Adrenal gland (tissue), 12 donors: ENCODE measurements around the gene CHST2. TPM values are rescaled to one million over a fixed set of nuclear protein-coding genes. Genes with fewer than 3 reads are reported as not detected.

Experiments used
- DNase-seq, 7 donors: peaks; one replicate each; pipeline ENCODE4 v3.0.0-alpha.2; 2019 to 2020
- H3K27ac ChIP-seq, 5 donors: fragments of 200-600 bp; sonication (generic) in 4 of 5; 1 replicate in 3 of 5; 2 replicates in 2 of 5; pipeline versions ENCODE4 v1.5.1 to v1.8.0; 2016 to 2020; ENCODE audit warnings: mild to moderate bottlenecking in 1 of 5
- H3K27me3 ChIP-seq: fragments of 200-600 bp; 2 replicates; pipeline ENCODE4 v1.8.0; 2021
- H3K36me3 ChIP-seq, 2 donors: fragments of 200-600 bp; replicated peaks in 1 of 2; 1 replicate in 1 of 2; 2 replicates in 1 of 2; pipeline versions ENCODE4 v1.5.1 to v1.8.0; 2018 to 2022
- H3K4me1 ChIP-seq, 2 donors: fragments of 200-600 bp; replicated peaks in 1 of 2; 1 replicate in 1 of 2; 2 replicates in 1 of 2; pipeline versions ENCODE4 v1.5.1 to v1.8.0; 2018 to 2021
- H3K4me3 ChIP-seq, 4 donors: fragments of 200-600 bp; sonication (generic) in 3 of 4; one replicate each; pipeline ENCODE4 v1.5.1; 2016 to 2018
- H3K9me3 ChIP-seq, 3 donors: fragments of 200-600 bp; sonication (generic) in 1 of 3; replicated peaks in 1 of 3; 1 replicate in 2 of 3; 2 replicates in 1 of 3; pipeline versions ENCODE4 v1.5.1 to v1.8.0; 2016 to 2021
- CTCF ChIP-seq, 6 experiments: fragments of 450-650 bp in 4 of 6; fragments of 200-600 bp in 2 of 6; sonication (generic) in 1 of 6; IDR thresholded peaks; 1 replicate in 5 of 6; 2 replicates in 1 of 6; pipeline versions ENCODE4 v1.5.1 to v1.8.0; 2016 to 2021; ENCODE audit warnings: antibody characterized with exemption in 6 of 6, mild to moderate bottlenecking in 2 of 6, moderate library complexity in 1 of 6
- POLR2A ChIP-seq, 2 donors: fragments of 450-650 bp; IDR thresholded peaks; one replicate each; pipeline ENCODE4 v1.6.1; 2017; ENCODE audit warnings: antibody characterized with exemption in 2 of 2, mild to moderate bottlenecking in 2 of 2, moderate library complexity in 1 of 2
- WGBS, 4 donors: extraction: QIAGEN DNeasy Blood & Tissue Kit in 2 of 4; methylation state at CpG; one replicate each; pipeline versions ENCODE4 v1.1.5 to v1.1.7; 2013 to 2017; 5-methylcytosine and 5-hydroxymethylcytosine counted together
- intact Hi-C, 2 donors: fragments of 100-400 bp; cut with DNase I; formaldehyde crosslinking; loops; one replicate each; pipeline versions ENCODE4 v1.14.1 to v1.15.0; 2022 to 2023
- polyA plus RNA-seq, 3 donors: library from polyadenylated mRNA; stranded (reverse); fragments of 200-250 nt in 2 of 3; fragments of 350-450 nt in 1 of 3; fragmentation: Illumina TruSeq in 1 of 3; extraction: RNeasy Lipid Tissue Mini Kit (QIAGEN cat#74804) in 1 of 3; gene quantifications; one replicate each; pipeline ENCODE4 v1.2.3, GENCODE V29; 2013 to 2014
- total RNA-seq, 9 donors: library from RNA; depleted of rRNA in 4 of 9; stranded (reverse); fragments of >200 nt in 4 of 9; fragments of 120-200 nt in 1 of 9; fragmentation: NEBNext Ultra II Directional in 1 of 9; extraction: Animal tissue kit (Norgen Biotek cat#: 25700) in 1 of 9; gene quantifications; one replicate each; pipeline versions ENCODE4 v1.1.0 to v1.2.4, GENCODE V29; 2013 to 2023
- donor health status: healthy with polysubstance abuse.
- donor health status: Bipolar disorder and iron deficiency.
- donor health status: DM: yes; HTN: yes; CAD: no.
- donor health status: DM: no; HTN: no; CAD: no.
- donor health status: DM: no; HTN: no; CAD: no.
- donor health status: DM: yes; HTN: yes; CAD: no.

Gene CHST2
- total and polyA plus RNA-seq, 12 donors = 1.9 to 11.4 (median 3.6) TPM

- H3K4me1 ChIP-seq = peaks cover 0 to 5% of the 10 kb centered on the region in 2 donors
- DNase-seq = no peak
- 57 to 59% (median 57%) methylated on average over 5 of the region's 5 CpGs for WGBS, 4 donors
- H3K4me3 ChIP-seq = no peak overlapping the region
- TF ChIP-seq CTCF (IDR thresholded peaks at IDR 0.05) = no peak
- no peak for TF ChIP-seq POLR2A (IDR thresholded peaks at IDR 0.05)
- H3K27me3 ChIP-seq = no peaks in the 10 kb centered on the region
- intact Hi-C loops = loop anchor here in 1 of 2 donors (10.0 kb wide), 1 partner anchor 516 kb away; no protein-coding TSS in a partner anchor
- no peaks in the 10 kb centered on the region for H3K9me3 ChIP-seq
- H3K36me3 ChIP-seq = no peaks in the 10 kb centered on the region
- no peak overlapping the region for H3K27ac ChIP-seq
Observed at GRCh38 chr3:143128227-143128955, 8.8 kb downstream of the CHST2 start.

- Histone ChIP-seq H3K36me3 (no peaks in the 10 kb centered on the region), H3K27me3 (no peaks in the 10 kb centered on the region), H3K4me1 (no peaks in the 10 kb centered on the region), H3K27ac (no peak overlapping the region), H3K4me3 (no peak overlapping the region), H3K9me3 (no peaks in the 10 kb centered on the region)
- no peak for TF ChIP-seq CTCF (IDR thresholded peaks at IDR 0.05)
- no peak for TF ChIP-seq POLR2A (IDR thresholded peaks at IDR 0.05)
- 76 to 82% (median 80%) methylated on average over 3 of the region's 3 CpGs for WGBS, 4 donors
- no peak for DNase-seq
- intact Hi-C loops = no loop called here
Observed at GRCh38 chr3:143132246-143132980, 12.8 kb downstream of the CHST2 start.

- intact Hi-C loops = no loop called here
Observed at GRCh38 chr3:143134471-143134870, 14.9 kb downstream of the CHST2 start.

More at GRCh38 chr3:143134471-143134870, 14.9 kb downstream of the CHST2 start:
- no peak overlapping the region for H3K4me3 ChIP-seq
- no peak for DNase-seq
- no peaks in the 10 kb centered on the region for H3K36me3 ChIP-seq
- no peak overlapping the region for H3K27ac ChIP-seq
- TF ChIP-seq POLR2A (IDR thresholded peaks at IDR 0.05) (no peak), CTCF (IDR thresholded peaks at IDR 0.05) (no peak)
- H3K27me3 ChIP-seq = no peaks in the 10 kb centered on the region
- H3K9me3 ChIP-seq = no peaks in the 10 kb centered on the region
- no peaks in the 10 kb centered on the region for H3K4me1 ChIP-seq
- WGBS, 4 donors = 64 to 86% (median 70%) methylated on average over 1 of the region's 1 CpG
